NCI-H69 (cell line): Measurements from ENCODE around the gene BACH2.
"Not testable (repeated sequence)": the region's sequence is repeated elsewhere in the genome, so short reads cannot be mapped to it uniquely, and the experiment has no call there.

Source experiments
- DNase-seq: peaks from one replicate; lab custom pipeline; 2025; lab: John Stamatoyannopoulos, UW

Gene BACH2

GRCh38 chr6:90065173-90065572 is 231.5 kb downstream of the BACH2 start:
- no peak for DNase-seq

GRCh38 chr6:90062667-90063066 is 234.0 kb downstream of the BACH2 start:
- no peak for DNase-seq

- DNase-seq, result no peak
Measured at GRCh38 chr6:90062051-90062450, 234.6 kb downstream of the BACH2 start.

- DNase-seq, result not testable (repeated sequence)
Measured at GRCh38 chr6:90059178-90059577, 237.5 kb downstream of the BACH2 start.

- DNase-seq, result not testable (repeated sequence)
Measured at GRCh38 chr6:90055924-90056323, 240.7 kb downstream of the BACH2 start.

- not testable (repeated sequence) for DNase-seq
Measured at GRCh38 chr6:90054193-90054592, 242.4 kb downstream of the BACH2 start.

GRCh38 chr6:90053614-90054013 is 243.0 kb downstream of the BACH2 start:
- DNase-seq, result no peak

- no peak for DNase-seq
Measured at GRCh38 chr6:90049295-90049694, 247.3 kb downstream of the BACH2 start.

- no peak for DNase-seq
Measured at GRCh38 chr6:90048206-90048967, 248.3 kb downstream of the BACH2 start.

- DNase-seq, result no peak
Measured at GRCh38 chr6:90045535-90045934, 251.1 kb downstream of the BACH2 start.

GRCh38 chr6:90044833-90045381 is 251.7 kb downstream of the BACH2 start:
- DNase-seq, result no peak

GRCh38 chr6:90044182-90044832 is 252.3 kb downstream of the BACH2 start:
- no peak for DNase-seq

- DNase-seq, result no peak
Measured at GRCh38 chr6:90040931-90041330, 255.7 kb downstream of the BACH2 start.

- no peak for DNase-seq
Measured at GRCh38 chr6:90039911-90040310, 256.7 kb downstream of the BACH2 start.

- no peak for DNase-seq
Measured at GRCh38 chr6:90038961-90039653, 257.5 kb downstream of the BACH2 start.

- no peak for DNase-seq
Measured at GRCh38 chr6:90036963-90037362, 259.7 kb downstream of the BACH2 start.

- no peak for DNase-seq
Measured at GRCh38 chr6:90035047-90035723, 261.5 kb downstream of the BACH2 start.

GRCh38 chr6:90033746-90034271 is 262.8 kb downstream of the BACH2 start:
- no peak for DNase-seq

- DNase-seq, result not testable (repeated sequence)
Measured at GRCh38 chr6:90032489-90033212, 264.0 kb downstream of the BACH2 start.

GRCh38 chr6:90028995-90029635 is 267.5 kb downstream of the BACH2 start:
- no peak for DNase-seq
